Measurements from ENCODE around the gene MVP. TPM values are rescaled to one million over a fixed set of nuclear protein-coding genes. Genes with fewer than 3 reads are reported as not detected.
"Not testable (repeated sequence)": the region's sequence is repeated elsewhere in the genome, so short reads cannot be mapped to it uniquely, and the experiment has no call there.

MVP gene
- total RNA-seq: 431 and 491 TPM in 2 replicates

GRCh38 chr16:29820271-29820701 lies at the start of gene MVP:
MVP (plus strand) TSS chr16:29820462; CDS start chr16:29830550, 10,088 bp downstream.
- DNase-seq (ENCODE audit: low read depth): peak; percentile 47

GRCh38 chr16:29772330-29772729 lies 47.9 kb upstream of the MVP start:
- not testable (repeated sequence) for DNase-seq (ENCODE audit: low read depth)

- DNase-seq (ENCODE audit: low read depth): no peak
Observed at GRCh38 chr16:29774730-29775129, 45.5 kb upstream of the MVP start.

GRCh38 chr16:29775742-29776408 lies 44.4 kb upstream of the MVP start:
- DNase-seq (ENCODE audit: low read depth): peak; percentile 26

GRCh38 chr16:29777576-29778350 lies 42.5 kb upstream of the MVP start, which contains the start of gene ZG16:
ZG16 (plus strand) TSS chr16:29778256; CDS start chr16:29779267, 1,011 bp downstream.
- no peak for DNase-seq (ENCODE audit: low read depth)

GRCh38 chr16:29779474-29779873 lies 40.8 kb upstream of the MVP start:
- no peak for DNase-seq (ENCODE audit: low read depth)

GRCh38 chr16:29783094-29783953 lies 36.9 kb upstream of the MVP start:
- not testable (repeated sequence) for DNase-seq (ENCODE audit: low read depth)

GRCh38 chr16:29784157-29784556 lies 36.1 kb upstream of the MVP start:
- DNase-seq (ENCODE audit: low read depth): no peak

- DNase-seq (ENCODE audit: low read depth): peak; percentile 52
Observed at GRCh38 chr16:29784901-29785500, 35.3 kb upstream of the MVP start.

GRCh38 chr16:29787155-29787554 lies 33.1 kb upstream of the MVP start:
- not testable (repeated sequence) for DNase-seq (ENCODE audit: low read depth)

- no peak for DNase-seq (ENCODE audit: low read depth)
Observed at GRCh38 chr16:29789775-29790182, 30.5 kb upstream of the MVP start.

- peak; percentile 93 for DNase-seq (ENCODE audit: low read depth)
Observed at GRCh38 chr16:29790183-29790948, 29.9 kb upstream of the MVP start, which contains the start of gene KIF22. KIF22 (plus strand) TSS chr16:29790751; CDS start chr16:29790760, 9 bp downstream.

GRCh38 chr16:29790949-29791844 lies 29.1 kb upstream of the MVP start:
- no peak for DNase-seq (ENCODE audit: low read depth)

- DNase-seq (ENCODE audit: low read depth): no peak
Observed at GRCh38 chr16:29791845-29792807, 28.1 kb upstream of the MVP start.

- DNase-seq (ENCODE audit: low read depth): not testable (repeated sequence)
Observed at GRCh38 chr16:29793153-29793552, 27.1 kb upstream of the MVP start.

GRCh38 chr16:29794231-29794710 lies 26.0 kb upstream of the MVP start:
- no peak for DNase-seq (ENCODE audit: low read depth)

- no peak for DNase-seq (ENCODE audit: low read depth)
Observed at GRCh38 chr16:29802416-29802935, 17.8 kb upstream of the MVP start.

- DNase-seq (ENCODE audit: low read depth): no peak
Observed at GRCh38 chr16:29804020-29804419, 16.2 kb upstream of the MVP start.
